Upper lobe of left lung (tissue), 4 donors: ENCODE data around the gene RMND1.

Experiments
- POLR2AphosphoS5 ChIP-seq, 2 donors: sonication (generic); formaldehyde crosslinking; IDR thresholded peaks; one replicate each; pipeline ENCODE4 v1.5.1; 2017; ENCODE audit warnings: antibody characterized with exemption in 2 of 2
- TF ChIP-seq, protein P1 (sequence below), 6 experiments: fragments of 450-650 bp in 4 of 6; fragments of 200-600 bp in 2 of 6; sonication (generic) in 2 of 6; IDR thresholded peaks; one replicate each; pipeline ENCODE4 v1.5.1; 2016 to 2019; ENCODE audit warnings: antibody characterized with exemption in 6 of 6

DNA sequence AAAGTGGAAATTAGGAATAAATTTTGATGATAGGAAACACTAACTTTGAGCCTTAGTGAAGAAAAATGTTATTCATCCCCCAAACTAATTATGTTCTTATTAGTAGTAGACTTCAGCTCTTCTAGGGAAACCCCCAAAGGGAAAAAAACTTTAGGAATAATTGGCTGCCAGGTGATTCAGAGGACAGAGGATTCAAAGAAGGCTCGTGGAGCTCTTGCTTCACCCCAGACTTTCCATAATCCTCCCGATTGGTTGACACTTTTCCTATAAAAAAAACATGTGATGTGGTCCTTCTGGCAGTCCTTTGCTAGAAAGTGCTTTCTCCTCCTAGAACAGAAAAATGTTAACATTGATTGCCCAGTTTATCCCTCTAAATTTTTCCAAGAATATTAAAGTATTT lies 36.3 kb upstream of the RMND1 start:
- TF ChIP-seq, protein P1, sequence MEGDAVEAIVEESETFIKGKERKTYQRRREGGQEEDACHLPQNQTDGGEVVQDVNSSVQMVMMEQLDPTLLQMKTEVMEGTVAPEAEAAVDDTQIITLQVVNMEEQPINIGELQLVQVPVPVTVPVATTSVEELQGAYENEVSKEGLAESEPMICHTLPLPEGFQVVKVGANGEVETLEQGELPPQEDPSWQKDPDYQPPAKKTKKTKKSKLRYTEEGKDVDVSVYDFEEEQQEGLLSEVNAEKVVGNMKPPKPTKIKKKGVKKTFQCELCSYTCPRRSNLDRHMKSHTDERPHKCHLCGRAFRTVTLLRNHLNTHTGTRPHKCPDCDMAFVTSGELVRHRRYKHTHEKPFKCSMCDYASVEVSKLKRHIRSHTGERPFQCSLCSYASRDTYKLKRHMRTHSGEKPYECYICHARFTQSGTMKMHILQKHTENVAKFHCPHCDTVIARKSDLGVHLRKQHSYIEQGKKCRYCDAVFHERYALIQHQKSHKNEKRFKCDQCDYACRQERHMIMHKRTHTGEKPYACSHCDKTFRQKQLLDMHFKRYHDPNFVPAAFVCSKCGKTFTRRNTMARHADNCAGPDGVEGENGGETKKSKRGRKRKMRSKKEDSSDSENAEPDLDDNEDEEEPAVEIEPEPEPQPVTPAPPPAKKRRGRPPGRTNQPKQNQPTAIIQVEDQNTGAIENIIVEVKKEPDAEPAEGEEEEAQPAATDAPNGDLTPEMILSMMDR (IDR thresholded peaks at IDR 0.05): no peak
- no peak for TF ChIP-seq POLR2AphosphoS5 (IDR thresholded peaks at IDR 0.05)
